ENCODE measurements around the gene ZNF324. TPM values are rescaled to one million over a fixed set of nuclear protein-coding genes. Genes with fewer than 3 reads are reported as not detected.
"Not testable (repeated sequence)": the region's sequence is repeated elsewhere in the genome, so short reads cannot be mapped to it uniquely, and the experiment has no call there.

Gene ZNF324
- total RNA-seq, 6 donors from 2014 or later: 10.8 to 39.8 (median 18.0) TPM

GRCh38 chr19:58499021-58499927, 32.4 kb downstream of the ZNF324 start:
- WGBS, 2 donors: 1 to 19% methylated on average over 4 to 60 of the region's 60 CpGs
- H3K36me3 ChIP-seq: no peaks in the 10 kb centered on the region
- peak overlapping the region; percentile 29 to 73 (median 62) for H3K4me3 ChIP-seq
- H3K9me3 ChIP-seq: no peaks in the 10 kb centered on the region
- H3K27me3 ChIP-seq: no peaks in the 10 kb centered on the region
- peak overlapping the region; percentile 77 to 90 (median 81) for H3K27ac ChIP-seq
- H3K4me1 ChIP-seq: peaks cover 18 to 27% (median 21%) of the 10 kb centered on the region in 4 donors
- DNase-seq (peak; percentile 100), ATAC-seq (ENCODE audit: low FRiP score in 2 of 2) (peak; percentile 98 to 99)
- TF ChIP-seq POLR2AphosphoS5 (IDR thresholded peaks at IDR 0.05): peak; percentile 88 to 89
- TF ChIP-seq CTCF (IDR thresholded peaks at IDR 0.05): peak in 5 of 6 experiments; percentile 19 to 48 (median 31)
- TF ChIP-seq EP300 (IDR thresholded peaks at IDR 0.05): no peak
- peak in 1 of 4 donors; percentile 68 for TF ChIP-seq POLR2A (IDR thresholded peaks at IDR 0.05)

- Histone ChIP-seq H3K4me1 (peaks cover 18 to 27% (median 23%) of the 10 kb centered on the region in 4 donors), H3K4me3 (peak overlapping the region in 2 of 4 donors; percentile 67 to 73), H3K9me3 (no peaks in the 10 kb centered on the region), H3K27ac (no peak overlapping the region), H3K27me3 (no peaks in the 10 kb centered on the region), H3K36me3 (no peaks in the 10 kb centered on the region)
- TF ChIP-seq POLR2A (IDR thresholded peaks at IDR 0.05): no peak
- DNase-seq (no peak), ATAC-seq (ENCODE audit: low FRiP score in 2 of 2) (no peak)
- 80 to 97% methylated on average over 2 to 14 of the region's 14 CpGs for WGBS, 2 donors
Measured at GRCh38 chr19:58500242-58500641, 33.4 kb downstream of the ZNF324 start.

- H3K4me3 ChIP-seq; H3K27ac ChIP-seq; H3K36me3 ChIP-seq; ATAC-seq (ENCODE audit: low FRiP score in 2 of 2); H3K9me3 ChIP-seq; H3K27me3 ChIP-seq; H3K4me1 ChIP-seq; DNase-seq: not testable (repeated sequence)
- WGBS, 2 donors: 75 to 80% methylated on average over 8 of the region's 8 CpGs
Measured at GRCh38 chr19:58507602-58508223, 40.8 kb downstream of the ZNF324 start.

- no peak overlapping the region for H3K4me3 ChIP-seq
- H3K4me1 ChIP-seq: peaks cover 10 to 17% (median 15%) of the 10 kb centered on the region in 4 donors
- WGBS, 2 donors: 85 to 94% methylated on average over 9 to 11 of the region's 11 CpGs
- no peaks in the 10 kb centered on the region for H3K9me3 ChIP-seq
- H3K36me3 ChIP-seq: peaks cover 0 to 13% (median 0%) of the 10 kb centered on the region in 4 donors
- H3K27ac ChIP-seq: no peak overlapping the region
- H3K27me3 ChIP-seq: no peaks in the 10 kb centered on the region
- TF ChIP-seq POLR2AphosphoS5 (IDR thresholded peaks at IDR 0.05) (no peak), CTCF (IDR thresholded peaks at IDR 0.05) (no peak), POLR2A (IDR thresholded peaks at IDR 0.05) (no peak), EP300 (IDR thresholded peaks at IDR 0.05) (no peak)
- no peak for ATAC-seq (ENCODE audit: low FRiP score in 2 of 2)
- DNase-seq: no peak
Measured at GRCh38 chr19:58509731-58510083, 42.8 kb downstream of the ZNF324 start.

- WGBS, 2 donors: 78 to 85% methylated on average over 7 to 8 of the region's 8 CpGs
Measured at GRCh38 chr19:58510084-58510862, 43.4 kb downstream of the ZNF324 start.

More at GRCh38 chr19:58510084-58510862, 43.4 kb downstream of the ZNF324 start:
- Histone ChIP-seq H3K36me3 (peaks cover 0 to 16% (median 0%) of the 10 kb centered on the region in 4 donors), H3K9me3 (no peaks in the 10 kb centered on the region), H3K4me1 (peaks cover 13 to 21% (median 18%) of the 10 kb centered on the region in 4 donors), H3K27me3 (no peaks in the 10 kb centered on the region), H3K4me3 (no peak overlapping the region), H3K27ac (no peak overlapping the region)
- no peak for ATAC-seq (ENCODE audit: low FRiP score in 2 of 2)
- TF ChIP-seq EP300 (IDR thresholded peaks at IDR 0.05) (no peak), CTCF (IDR thresholded peaks at IDR 0.05) (no peak), POLR2A (IDR thresholded peaks at IDR 0.05) (no peak), POLR2AphosphoS5 (IDR thresholded peaks at IDR 0.05) (no peak)
- DNase-seq: no peak

Data from upper lobe of left lung (tissue), 6 donors.